Upper lobe of left lung (tissue), 6 donors: ENCODE data around the gene BRCA1. TPM values are rescaled to one million over a fixed set of nuclear protein-coding genes. Genes with fewer than 3 reads are reported as not detected.
"Not testable (repeated sequence)": the region's sequence is repeated elsewhere in the genome, so short reads cannot be mapped to it uniquely, and the experiment has no call there.

Experiments
- ATAC-seq, 2 donors: fragments of 200-7000 bp; cut with Tn5 transposase; one replicate each; pipeline ENCODE4 v1.9.1; 2022; ENCODE audit warnings: mild to moderate bottlenecking in 2 of 2, moderate library complexity in 2 of 2; ENCODE audit not compliant: low FRiP score in 2 of 2
- DNase-seq, 2 donors: peaks; one replicate each; pipeline ENCODE4 v3.0.0-alpha.2; 2019 to 2020
- H3K27ac ChIP-seq, 4 donors: fragments of 200-600 bp; sonication (generic); one replicate each; pipeline ENCODE4 v1.5.1; 2016 to 2019
- H3K27me3 ChIP-seq, 4 donors: fragments of 200-600 bp; sonication (generic); one replicate each; pipeline ENCODE4 v1.5.1; 2017 to 2019
- H3K36me3 ChIP-seq, 4 donors: fragments of 200-600 bp; sonication (generic); one replicate each; pipeline ENCODE4 v1.5.1; 2016 to 2019
- H3K4me1 ChIP-seq, 4 donors: fragments of 200-600 bp; sonication (generic); one replicate each; pipeline ENCODE4 v1.5.1; 2018 to 2019
- H3K4me3 ChIP-seq, 4 donors: fragments of 200-600 bp; sonication (generic); one replicate each; pipeline ENCODE4 v1.5.1; 2017 to 2019; ENCODE audit warnings: mild to moderate bottlenecking in 2 of 4, moderate library complexity in 1 of 4
- H3K9me3 ChIP-seq, 4 donors: fragments of 200-600 bp; sonication (generic); one replicate each; pipeline ENCODE4 v1.5.1; 2018 to 2019
- CTCF ChIP-seq, 6 experiments: fragments of 450-650 bp in 4 of 6; fragments of 200-600 bp in 2 of 6; sonication (generic) in 2 of 6; IDR thresholded peaks; one replicate each; pipeline ENCODE4 v1.5.1; 2016 to 2019; ENCODE audit warnings: antibody characterized with exemption in 6 of 6
- EP300 ChIP-seq, 4 donors: sonication (generic); formaldehyde crosslinking; IDR thresholded peaks; one replicate each; pipeline ENCODE4 v1.5.1; 2017; ENCODE audit warnings: antibody characterized with exemption in 4 of 4, control low read depth in 2 of 4
- POLR2A ChIP-seq, 4 donors: fragments of 450-650 bp; IDR thresholded peaks; one replicate each; pipeline ENCODE4 v1.5.1; 2016 to 2017; ENCODE audit warnings: antibody characterized with exemption in 4 of 4, mild to moderate bottlenecking in 2 of 4
- POLR2AphosphoS5 ChIP-seq, 2 donors: sonication (generic); formaldehyde crosslinking; IDR thresholded peaks; one replicate each; pipeline ENCODE4 v1.5.1; 2017; ENCODE audit warnings: antibody characterized with exemption in 2 of 2
- WGBS, 2 donors: methylation state at CpG; one replicate each; pipeline ENCODE4 v1.1.5; 2017 to 2018; 5-methylcytosine and 5-hydroxymethylcytosine counted together
- total RNA-seq, 6 donors: library from RNA; depleted of rRNA in 4 of 6; stranded (reverse); fragments of >200 nt in 4 of 6; gene quantifications; one replicate each; pipeline versions ENCODE4 v1.1.0 to v1.2.1, GENCODE V29; 2016 to 2021
- donor health status: DM: no; HTN: no; CAD: no; lungs with moderate emphysema.
- donor health status: DM: no; HTN: yes; CAD: no; lungs with severe emphysema.

BRCA1 gene
- total RNA-seq, 6 donors from 2014 or later: 4.3 to 15.7 (median 8.0) TPM

- TF ChIP-seq EP300 (IDR thresholded peaks at IDR 0.05): no peak
- peak in 1 of 2 donors; percentile 13 for TF ChIP-seq POLR2AphosphoS5 (IDR thresholded peaks at IDR 0.05)
- Histone ChIP-seq H3K36me3 (no peaks in the 10 kb centered on the region), H3K27ac (no peak overlapping the region), H3K27me3 (no peaks in the 10 kb centered on the region), H3K4me3 (no peak overlapping the region), H3K9me3 (no peaks in the 10 kb centered on the region), H3K4me1 (peaks cover 0 to 3% (median 0%) of the 10 kb centered on the region in 4 donors)
- DNase-seq (no peak), ATAC-seq (peak; percentile 46 to 87)
- 78 to 84% methylated on average over 3 of the region's 3 CpGs for WGBS, 2 donors
Measured at GRCh38 chr17:43151880-43152456, 26.8 kb upstream of the BRCA1 start.

GRCh38 chr17:43146649-43147048 is 21.5 kb upstream of the BRCA1 start:
- WGBS, 2 donors: 94 to 95% methylated on average over 4 of the region's 4 CpGs
- no peak for DNase-seq
- Histone ChIP-seq H3K9me3 (no peaks in the 10 kb centered on the region), H3K4me1 (peaks cover 0 to 1% (median 0%) of the 10 kb centered on the region in 4 donors), H3K4me3 (no peak overlapping the region), H3K36me3 (peaks cover 0 to 9% (median 4%) of the 10 kb centered on the region in 4 donors), H3K27me3 (no peaks in the 10 kb centered on the region), H3K27ac (no peak overlapping the region)
- no peak for ATAC-seq
- TF ChIP-seq POLR2A (IDR thresholded peaks at IDR 0.05) (no peak), CTCF (IDR thresholded peaks at IDR 0.05) (no peak), EP300 (IDR thresholded peaks at IDR 0.05) (no peak), POLR2AphosphoS5 (IDR thresholded peaks at IDR 0.05) (no peak)

- Histone ChIP-seq H3K27me3 (no peaks in the 10 kb centered on the region), H3K4me3 (no peak overlapping the region), H3K27ac (no peak overlapping the region), H3K9me3 (no peaks in the 10 kb centered on the region), H3K4me1 (no peaks in the 10 kb centered on the region), H3K36me3 (peaks cover 0 to 13% (median 4%) of the 10 kb centered on the region in 4 donors)
- ATAC-seq (no peak), DNase-seq (no peak)
- 88 to 92% methylated on average over 5 of the region's 5 CpGs for WGBS, 2 donors
- no peak for TF ChIP-seq POLR2AphosphoS5 (IDR thresholded peaks at IDR 0.05)
- no peak for TF ChIP-seq EP300 (IDR thresholded peaks at IDR 0.05)
- TF ChIP-seq CTCF (IDR thresholded peaks at IDR 0.05): no peak
- no peak for TF ChIP-seq POLR2A (IDR thresholded peaks at IDR 0.05)
Measured at GRCh38 chr17:43143201-43143600, 18.0 kb upstream of the BRCA1 start.

GRCh38 chr17:43142153-43142552 is 17.0 kb upstream of the BRCA1 start:
- WGBS, 2 donors: 95 to 97% methylated on average over 5 of the region's 5 CpGs
- H3K36me3 ChIP-seq: peaks cover 0 to 13% (median 4%) of the 10 kb centered on the region in 4 donors
- H3K9me3 ChIP-seq: no peaks in the 10 kb centered on the region
- no peaks in the 10 kb centered on the region for H3K27me3 ChIP-seq
- TF ChIP-seq CTCF (IDR thresholded peaks at IDR 0.05): no peak
- TF ChIP-seq POLR2AphosphoS5 (IDR thresholded peaks at IDR 0.05): no peak
- no peak for TF ChIP-seq POLR2A (IDR thresholded peaks at IDR 0.05)
- TF ChIP-seq EP300 (IDR thresholded peaks at IDR 0.05): no peak
- no peak for ATAC-seq
- no peak for DNase-seq
- H3K4me3 ChIP-seq: no peak overlapping the region
- no peaks in the 10 kb centered on the region for H3K4me1 ChIP-seq
- H3K27ac ChIP-seq: no peak overlapping the region

- WGBS, 2 donors: 74 to 78% methylated on average over 11 of the region's 11 CpGs
- Histone ChIP-seq H3K27me3 (no peaks in the 10 kb centered on the region), H3K4me1 (no peaks in the 10 kb centered on the region), H3K4me3 (no peak overlapping the region), H3K36me3 (peaks cover 0 to 13% (median 5%) of the 10 kb centered on the region in 4 donors), H3K27ac (no peak overlapping the region), H3K9me3 (no peaks in the 10 kb centered on the region)
- no peak for ATAC-seq
- DNase-seq: no peak
- no peak for TF ChIP-seq POLR2A (IDR thresholded peaks at IDR 0.05)
- TF ChIP-seq EP300 (IDR thresholded peaks at IDR 0.05): no peak
- TF ChIP-seq CTCF (IDR thresholded peaks at IDR 0.05): no peak
- TF ChIP-seq POLR2AphosphoS5 (IDR thresholded peaks at IDR 0.05): no peak
Measured at GRCh38 chr17:43140396-43141332, 15.5 kb upstream of the BRCA1 start.

GRCh38 chr17:43138531-43138930 is 13.4 kb upstream of the BRCA1 start:
- DNase-seq, H3K27me3 ChIP-seq, H3K4me3 ChIP-seq, H3K9me3 ChIP-seq, H3K4me1 ChIP-seq, ATAC-seq, H3K27ac ChIP-seq: not testable (repeated sequence)
- peaks cover 0 to 23% (median 15%) of the 10 kb centered on the region in 4 donors for H3K36me3 ChIP-seq
- WGBS, 2 donors: 90 to 95% methylated on average over 2 to 4 of the region's 4 CpGs

GRCh38 chr17:43136574-43136973 is 11.4 kb upstream of the BRCA1 start:
- 61 to 67% methylated on average over 3 of the region's 3 CpGs for WGBS, 2 donors
- H3K27me3 ChIP-seq, H3K27ac ChIP-seq, H3K4me3 ChIP-seq, DNase-seq, H3K9me3 ChIP-seq, H3K4me1 ChIP-seq, ATAC-seq: not testable (repeated sequence)
- H3K36me3 ChIP-seq: peaks cover 0 to 33% (median 17%) of the 10 kb centered on the region in 4 donors
